ENCODE data around the gene ZNF330.

GRCh38 chr4:141179474-141180373, 41.0 kb upstream of the ZNF330 start:
- TF ChIP-seq CTCF (optimal IDR thresholded peaks at IDR 0.05 in 1 of 3, IDR thresholded peaks at IDR 0.05 in 1 of 3, conservative IDR thresholded peaks at IDR 0.05 in 1 of 3; ENCODE audit: extremely low read depth in 1 of 3, insufficient read depth in 2 of 3, low read length in 3 of 3): no peak
- no peak for TF ChIP-seq EZH2 (IDR thresholded peaks at IDR 0.05; ENCODE audit: low read length)
